ENCODE results near the gene CABLES1. TPM values are rescaled to one million over a fixed set of nuclear protein-coding genes. Genes with fewer than 3 reads are reported as not detected.

The CABLES1 gene
- polyA plus RNA-seq, 1 of the 3 experiments (the other 2 are of a cell fraction): 2.2 TPM

GRCh38 chr18:23106575-23106974, 28.7 kb upstream of the CABLES1 start (continued):
- peak; percentile 79; the same call in 1 of the 2 replicates for TF ChIP-seq FOSL2 (IDR thresholded peaks at IDR 0.05; ENCODE audit: borderline replicate concordance, low read depth)
- TF ChIP-seq POLR2AphosphoS5 (IDR thresholded peaks at IDR 0.05; ENCODE audit: low read depth, low read length): 0 out of 2 replicates have a peak, but pooled peaks have one; percentile 38
- peak; percentile 94 for TF ChIP-seq PBX3 (IDR thresholded peaks at IDR 0.05)
- TF ChIP-seq ELF1 (IDR thresholded peaks at IDR 0.05): no peak
- no peak for TF ChIP-seq FOXM1 (IDR thresholded peaks at IDR 0.05; ENCODE audit: low read depth)
- TF ChIP-seq TEAD4 (IDR thresholded peaks at IDR 0.05; ENCODE audit: borderline replicate concordance, insufficient read depth): 0 out of 2 replicates have a peak, but pooled peaks have one; percentile 10
- TF ChIP-seq TAF1 (IDR thresholded peaks at IDR 0.05; ENCODE audit: borderline replicate concordance, low read depth, low read length): no peak
- peak; percentile 67; the same call in 1 of the 2 replicates for TF ChIP-seq RXRA (IDR thresholded peaks at IDR 0.05; ENCODE audit: borderline replicate concordance, low read depth)
- TF ChIP-seq RCOR1 (IDR thresholded peaks at IDR 0.05; ENCODE audit: low read length): no peak
- no peak for TF ChIP-seq YY1 (IDR thresholded peaks at IDR 0.05; ENCODE audit: low read depth)
- no peak for TF ChIP-seq USF2 (IDR thresholded peaks at IDR 0.05; ENCODE audit: borderline replicate concordance, low read depth, low read length)
- no peak for TF ChIP-seq EZH2phosphoT487 (IDR thresholded peaks at IDR 0.05; ENCODE audit: borderline replicate concordance, low read depth)
- TF ChIP-seq MXI1 (IDR thresholded peaks at IDR 0.05; ENCODE audit: low read depth, low read length): no peak
- no peak for TF ChIP-seq RAD21 (IDR thresholded peaks at IDR 0.05; ENCODE audit: low read length)
- no peak for TF ChIP-seq USF1 (IDR thresholded peaks at IDR 0.05; ENCODE audit: borderline replicate concordance, low read depth)
- TF ChIP-seq NFIC (IDR thresholded peaks at IDR 0.05; ENCODE audit: borderline replicate concordance): peak; percentile 64
- no peak for TF ChIP-seq CHD2 (IDR thresholded peaks at IDR 0.05; ENCODE audit: low read length, partially characterized antibody)
- peak in 1 of 2 experiments; percentile 73; a peak in 1 of 4 replicates for TF ChIP-seq EP300 (IDR thresholded peaks at IDR 0.05; ENCODE audit: borderline replicate concordance in 1 of 2, low read depth in 1 of 2, low read length in 1 of 2)
- no peak for TF ChIP-seq MEF2A (IDR thresholded peaks at IDR 0.05; ENCODE audit: borderline replicate concordance, low read depth)
- peak; percentile 90 for TF ChIP-seq TCF12 (IDR thresholded peaks at IDR 0.05)
- peak; percentile 38; the same call in 1 of the 2 replicates for TF ChIP-seq MAX (IDR thresholded peaks at IDR 0.05; ENCODE audit: low read depth)
- no peak for TF ChIP-seq GABPA (IDR thresholded peaks at IDR 0.05; ENCODE audit: low read depth)
- no peak for TF ChIP-seq GATA2 (CRISPR knock-in tag; IDR thresholded peaks at IDR 0.05)
- TF ChIP-seq SIN3A (IDR thresholded peaks at IDR 0.05; ENCODE audit: borderline replicate concordance, low read depth, low read length): no peak
- TF ChIP-seq FOXJ3 (CRISPR knock-in tag; IDR thresholded peaks at IDR 0.05): no peak
